EL (cell line): ENCODE results near the gene ATG7.
"Not testable (repeated sequence)": the region's sequence is repeated elsewhere in the genome, so short reads cannot be mapped to it uniquely, and the experiment has no call there.

Experiments
- DNase-seq: peaks from one replicate; pipeline ENCODE4 v3.0.0-alpha.2; 2016

Gene ATG7

DNA sequence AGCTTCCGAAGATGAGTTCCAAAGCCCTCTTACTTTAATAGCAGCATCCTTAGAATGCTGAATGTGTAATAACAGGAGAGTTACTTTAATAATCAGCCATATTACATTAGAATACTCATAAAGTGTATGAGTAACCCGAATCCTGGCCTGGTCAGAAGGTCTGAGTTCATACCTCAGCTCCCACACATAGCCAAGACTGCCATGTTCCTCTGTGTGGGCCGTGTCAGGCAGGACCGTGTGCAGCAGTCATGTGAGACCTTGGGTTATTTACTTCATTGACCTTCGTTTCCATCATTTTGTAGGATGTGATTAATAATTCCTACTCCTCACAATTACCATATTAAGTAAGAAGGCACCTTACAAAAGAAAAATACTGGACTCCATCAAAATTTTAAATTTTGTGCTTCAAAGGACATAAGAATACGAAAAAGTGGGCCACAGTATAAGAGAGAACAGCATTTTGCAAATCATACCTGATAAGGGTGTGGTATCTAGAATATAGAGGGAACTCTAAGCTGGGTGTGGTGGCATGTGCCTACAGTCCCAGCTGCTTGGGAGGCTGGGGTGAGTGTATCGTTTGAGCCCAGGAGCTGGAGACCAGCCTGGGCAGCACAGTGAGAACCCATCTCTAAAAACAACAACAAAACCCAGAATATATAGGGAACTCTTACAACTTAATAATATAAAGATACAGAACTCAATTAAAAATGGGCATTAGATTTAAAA is 163.4 kb downstream of the ATG7 start:
- no peak for DNase-seq

DNA sequence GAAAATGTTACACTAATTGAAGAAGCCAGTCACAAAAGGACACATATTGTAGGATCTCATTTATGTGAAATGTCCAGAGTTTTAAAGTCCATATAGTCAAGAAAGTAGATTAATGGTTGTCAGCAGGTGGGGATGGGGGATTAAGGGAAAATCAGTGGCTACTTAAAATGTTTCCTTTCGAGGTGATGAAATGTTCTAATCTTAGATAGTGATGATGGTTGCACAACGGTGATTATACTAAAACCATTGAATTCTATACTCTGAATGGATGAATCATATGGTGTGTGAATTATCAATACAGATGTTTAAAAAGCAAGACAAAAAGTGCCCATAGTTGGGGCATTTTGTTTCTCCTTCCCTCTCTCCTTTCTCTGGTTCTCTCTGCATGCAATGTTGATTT is 164.6 kb downstream of the ATG7 start:
- no peak for DNase-seq

DNA sequence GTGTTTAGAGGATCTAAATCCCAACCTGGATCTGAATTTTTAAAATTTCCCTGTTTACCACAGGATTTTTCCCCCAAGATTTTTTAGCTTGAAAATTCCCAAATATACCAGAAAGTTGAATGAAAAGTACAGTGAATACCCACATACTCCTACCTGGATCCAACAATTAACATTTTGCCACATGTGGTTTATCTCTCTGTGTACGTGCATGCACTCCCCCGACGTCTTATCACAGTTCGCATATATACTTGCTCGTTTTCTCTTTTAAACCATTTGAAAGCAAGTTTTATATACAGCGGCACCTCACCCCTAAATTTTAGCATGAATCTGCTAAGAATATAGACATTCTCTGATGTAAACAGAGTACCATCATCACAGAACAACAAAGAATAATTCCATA is 165.3 kb downstream of the ATG7 start:
- DNase-seq, result no peak

DNA sequence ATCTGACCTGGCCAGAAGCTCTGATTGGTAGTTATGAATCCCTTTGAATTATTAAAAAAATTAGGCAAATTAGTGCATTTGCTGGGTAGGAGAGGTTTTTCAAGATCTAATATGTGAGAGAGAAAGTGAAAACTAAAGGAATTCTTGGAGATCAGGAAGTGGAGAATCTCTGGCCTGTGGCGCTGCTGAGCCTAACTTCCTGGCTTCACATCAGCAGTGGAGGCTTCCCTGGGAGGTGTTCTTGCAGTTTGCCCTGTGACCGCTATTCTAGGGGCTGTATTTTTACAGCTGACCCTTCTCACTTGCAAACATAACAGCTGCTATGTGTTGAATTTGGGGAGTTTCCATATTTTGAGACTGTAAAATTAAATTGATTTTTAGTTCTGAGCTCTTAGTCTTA is 166.4 kb downstream of the ATG7 start:
- no peak for DNase-seq

DNA sequence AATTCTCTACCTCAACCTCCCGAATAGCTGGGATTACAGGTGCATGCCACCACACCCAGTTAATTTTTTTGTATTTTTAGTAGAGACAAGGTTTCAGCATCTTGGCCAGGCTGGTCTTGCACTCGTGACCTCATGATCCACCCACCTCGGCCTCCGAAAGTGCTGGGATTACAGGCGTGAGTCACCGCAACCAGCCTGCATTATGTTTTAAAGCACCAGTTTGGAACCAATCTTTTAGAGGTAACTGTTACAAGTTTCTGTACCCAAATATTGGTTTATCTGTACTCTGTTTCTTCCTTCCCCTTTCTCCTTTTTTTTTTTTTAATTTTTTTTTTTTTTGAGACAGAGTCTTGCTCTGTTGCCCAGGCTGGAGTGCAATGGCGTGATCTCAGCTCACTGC is 169.1 kb downstream of the ATG7 start:
- DNase-seq, result peak; percentile 12

DNA sequence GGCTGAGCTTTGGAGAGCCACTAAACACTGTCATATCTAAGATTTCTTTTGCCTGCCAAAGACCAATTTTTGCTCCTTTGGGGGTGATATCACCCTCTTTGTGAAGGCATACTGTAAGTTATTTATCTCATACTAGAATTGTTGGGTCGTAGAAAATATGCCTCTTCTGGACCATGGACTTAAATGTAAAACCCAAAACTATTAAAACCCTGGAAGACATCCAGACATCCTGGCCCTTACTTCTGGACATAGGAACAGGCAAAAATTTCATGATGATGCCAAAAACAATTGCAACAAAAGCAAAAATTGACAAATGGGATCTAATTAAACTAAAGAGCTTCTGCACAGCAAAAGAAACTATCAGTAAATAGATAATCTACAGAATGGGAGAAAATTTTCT is 172.2 kb downstream of the ATG7 start:
- no peak for DNase-seq

DNA sequence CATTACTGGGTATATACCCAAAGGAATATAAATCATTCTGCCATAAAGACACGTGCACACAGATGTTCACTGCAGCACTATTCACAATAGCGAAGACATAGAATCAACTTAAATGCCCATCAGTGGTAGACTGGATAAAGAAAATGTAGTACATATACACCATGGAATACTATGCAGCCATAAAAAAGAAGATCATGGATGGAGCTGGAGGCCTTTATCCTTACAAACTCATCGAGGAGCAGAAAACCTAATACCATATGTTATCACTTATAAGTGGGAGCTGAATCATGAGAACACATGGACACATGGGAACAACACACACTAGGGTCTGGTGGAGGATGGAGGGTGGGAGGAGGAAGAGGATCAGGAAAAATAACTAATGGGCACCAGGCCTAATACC is 173.0 kb downstream of the ATG7 start:
- DNase-seq, result not testable (repeated sequence)

DNA sequence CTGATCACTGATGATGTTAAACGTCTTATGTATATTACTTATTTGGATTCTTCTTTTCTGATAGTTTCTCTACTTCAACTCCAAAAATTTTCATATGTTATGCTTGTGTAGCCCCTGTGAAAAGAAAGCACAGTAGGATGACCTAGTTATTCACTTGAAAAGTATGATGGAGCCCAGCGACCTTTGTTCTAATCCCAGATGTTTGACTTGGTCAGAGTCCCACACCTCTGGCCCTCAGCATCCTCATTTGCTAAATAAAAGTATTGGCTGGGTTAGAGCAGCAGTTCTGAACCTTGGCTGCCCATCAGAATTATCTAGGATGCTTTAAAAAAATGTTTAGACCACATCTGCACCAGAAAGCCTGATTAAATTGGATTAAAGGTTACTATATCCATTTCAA is 173.7 kb downstream of the ATG7 start:
- DNase-seq, result peak; percentile 28

DNA sequence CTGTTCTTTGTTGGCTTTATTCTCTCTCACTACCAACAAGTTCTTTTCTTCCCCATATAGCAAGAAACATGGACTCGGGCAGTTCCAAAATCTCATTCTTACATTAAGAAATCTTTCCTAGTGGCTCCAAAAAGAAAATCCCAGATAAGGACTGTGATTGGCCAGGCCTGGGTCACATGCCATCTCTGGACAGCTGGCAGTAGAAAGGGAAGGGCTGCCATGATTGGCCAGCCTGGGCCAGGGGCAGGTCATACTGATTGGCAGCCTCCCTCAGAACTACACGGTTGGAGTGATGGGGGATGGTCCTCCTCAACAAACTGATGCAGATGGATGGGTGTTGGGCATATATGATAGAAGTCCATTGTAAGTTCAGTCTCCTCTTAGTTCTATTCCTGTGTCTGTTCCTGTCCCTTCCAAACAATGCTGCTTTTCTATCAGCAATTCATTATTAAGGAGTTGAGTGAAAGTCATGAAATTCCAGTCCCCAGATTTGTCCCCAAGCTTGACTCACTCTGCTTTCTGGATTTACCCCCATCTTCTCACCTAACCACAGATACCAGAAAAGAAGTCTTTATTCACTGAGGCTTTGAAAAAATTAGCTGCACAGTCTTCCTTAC is 175.5 kb downstream of the ATG7 start:
- DNase-seq, result no peak

DNA sequence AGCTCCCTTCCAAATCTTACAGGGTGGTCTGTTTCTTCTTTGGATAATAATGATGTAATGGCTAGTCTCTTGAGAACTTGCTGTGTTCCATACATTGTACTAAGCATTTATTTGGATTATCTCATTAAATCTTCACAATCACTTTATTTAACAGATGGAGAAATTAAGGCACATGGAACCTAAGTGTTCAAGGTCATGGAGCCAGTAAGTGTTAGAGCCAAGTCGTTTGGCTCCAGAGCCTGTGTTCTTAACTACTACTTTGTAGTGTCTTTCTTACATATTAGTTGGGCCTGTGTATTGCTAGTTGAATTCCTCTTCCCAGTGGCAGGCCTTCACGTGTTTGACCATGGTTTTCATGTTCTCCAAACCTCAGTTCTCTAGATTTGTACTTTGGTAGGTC is 177.8 kb downstream of the ATG7 start:
- DNase-seq, result no peak

DNA sequence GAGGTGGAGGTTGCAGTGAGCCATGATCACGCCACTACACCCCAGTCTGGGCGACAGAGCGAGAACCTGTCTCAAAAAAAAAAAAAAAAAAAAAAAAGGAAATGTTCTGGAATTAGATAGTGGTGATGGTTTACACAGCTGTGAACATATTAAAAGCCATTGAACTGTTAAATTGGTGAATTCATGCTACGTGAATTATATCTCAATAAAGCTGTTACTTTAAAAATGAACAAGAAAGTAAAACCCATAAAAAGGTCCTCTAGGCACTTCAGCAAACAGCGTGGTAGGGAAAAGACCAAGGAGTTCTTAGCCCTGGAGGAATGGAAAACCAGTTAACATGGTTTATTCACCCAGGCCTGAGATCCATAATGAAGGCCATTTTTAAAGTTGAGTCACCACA is 180.1 kb downstream of the ATG7 start:
- no peak for DNase-seq

DNA sequence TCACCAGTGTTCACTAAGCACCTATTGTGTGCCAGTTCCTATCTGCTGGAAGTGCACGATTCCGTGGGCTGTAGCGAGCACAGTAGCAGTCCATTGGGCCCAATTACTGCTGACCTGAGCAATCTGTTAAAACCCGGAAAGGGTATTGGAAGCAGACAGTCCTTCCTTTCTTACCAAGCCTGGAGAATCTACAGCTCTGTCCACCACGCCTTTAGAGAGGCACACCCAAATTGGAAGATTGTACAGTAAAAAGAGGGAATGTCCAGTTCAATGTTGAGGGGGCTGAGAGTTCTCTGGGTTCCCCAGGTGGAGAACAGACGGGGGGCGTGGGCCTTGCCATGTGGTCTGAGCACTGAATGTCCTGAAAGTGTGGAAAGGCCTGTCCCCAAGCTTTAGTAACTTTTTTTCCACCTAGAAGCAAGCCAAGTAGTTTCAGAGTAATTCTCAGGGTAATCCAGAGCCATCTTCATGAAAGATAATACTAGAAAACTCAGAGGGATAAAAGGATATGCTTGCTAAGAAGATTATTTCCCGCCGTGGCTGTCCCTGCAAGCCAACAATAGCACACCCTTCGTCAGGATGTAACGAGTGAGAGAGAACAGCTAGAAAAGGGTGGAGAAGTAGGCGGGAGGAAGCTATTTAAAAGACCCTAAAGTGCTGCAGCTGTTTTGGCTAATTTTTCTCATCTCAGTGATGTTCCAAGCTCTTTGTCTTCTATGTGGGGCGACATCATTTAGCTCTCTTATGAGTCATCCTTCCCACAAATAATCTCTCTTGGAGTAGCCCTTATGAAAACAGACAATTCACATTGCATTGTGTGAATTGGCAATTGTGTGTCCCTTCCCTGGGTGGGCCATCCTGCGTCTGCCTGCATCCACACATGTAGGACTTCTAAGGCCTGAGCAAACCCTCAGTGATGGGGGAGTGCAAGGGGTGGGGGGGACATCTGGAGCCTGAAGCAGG is 181.0 kb downstream of the ATG7 start:
- DNase-seq, result peak; percentile 70

DNA sequence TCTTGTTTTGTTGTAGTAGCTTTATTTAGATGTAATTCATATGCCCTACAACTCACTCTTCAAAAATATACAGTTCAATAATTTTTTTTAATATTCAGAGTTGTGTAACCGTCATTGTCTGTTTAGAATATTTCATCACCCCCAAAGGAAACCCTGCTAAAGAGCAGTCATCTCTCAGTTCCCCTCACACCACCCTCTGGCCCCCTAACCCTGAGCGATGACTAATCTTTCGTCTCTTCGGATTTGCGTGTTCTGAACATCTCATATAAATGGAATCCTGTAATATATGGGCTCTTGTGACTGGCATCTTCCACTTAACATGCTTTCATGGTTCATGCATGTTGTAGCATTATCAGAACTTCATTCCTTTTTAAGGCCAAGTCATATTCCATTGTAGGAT is 183.8 kb downstream of the ATG7 start:
- peak; percentile 96 for DNase-seq

DNA sequence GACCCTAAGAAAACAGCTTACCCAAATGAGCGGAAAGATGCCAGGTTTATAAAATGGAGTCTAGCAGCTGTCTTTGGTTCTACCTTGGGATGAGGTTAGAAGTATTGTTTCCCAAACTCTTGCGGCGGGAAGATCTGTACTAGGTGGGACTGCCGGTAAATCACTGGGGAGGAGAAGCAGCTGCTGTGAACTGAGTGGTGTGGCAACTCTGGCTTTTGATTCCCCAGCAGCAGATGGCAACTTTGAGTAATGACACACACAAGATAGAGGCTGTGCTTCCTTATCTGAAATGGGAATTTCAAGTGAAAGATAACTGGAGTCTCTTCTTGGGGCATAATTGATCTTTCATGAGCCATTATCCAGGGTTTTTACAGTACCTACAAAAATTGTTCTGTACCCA is 184.9 kb downstream of the ATG7 start:
- no peak for DNase-seq

DNA sequence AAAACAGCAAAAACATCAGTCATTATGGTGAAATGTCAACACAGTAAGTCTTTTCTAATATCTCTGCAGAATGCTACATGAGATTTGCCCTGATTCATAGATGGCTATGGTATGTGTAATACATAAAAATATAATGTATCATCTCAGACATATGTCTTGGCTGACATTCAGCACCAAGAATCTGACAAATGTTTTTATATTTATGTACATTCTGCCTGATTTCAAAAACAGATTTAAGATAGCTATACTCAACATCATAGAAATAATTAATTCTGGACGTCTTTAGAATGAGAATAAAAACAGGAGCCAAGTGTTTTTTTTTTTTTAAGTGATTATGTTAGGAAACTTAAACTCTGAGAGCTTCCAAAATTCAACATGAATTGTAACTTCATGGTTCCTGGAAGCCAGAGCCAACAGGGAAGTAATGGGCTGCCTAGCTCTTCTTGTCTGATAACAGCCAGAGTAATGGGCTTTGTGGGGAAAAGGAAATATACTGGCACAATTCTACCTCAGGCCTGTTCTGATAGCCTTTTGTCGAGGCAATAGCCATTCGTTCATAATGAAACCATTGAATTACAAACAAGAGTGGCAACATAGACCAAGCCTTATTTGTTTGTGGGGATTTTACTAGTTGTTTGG is 187.1 kb downstream of the ATG7 start:
- peak; percentile 72 for DNase-seq

DNA sequence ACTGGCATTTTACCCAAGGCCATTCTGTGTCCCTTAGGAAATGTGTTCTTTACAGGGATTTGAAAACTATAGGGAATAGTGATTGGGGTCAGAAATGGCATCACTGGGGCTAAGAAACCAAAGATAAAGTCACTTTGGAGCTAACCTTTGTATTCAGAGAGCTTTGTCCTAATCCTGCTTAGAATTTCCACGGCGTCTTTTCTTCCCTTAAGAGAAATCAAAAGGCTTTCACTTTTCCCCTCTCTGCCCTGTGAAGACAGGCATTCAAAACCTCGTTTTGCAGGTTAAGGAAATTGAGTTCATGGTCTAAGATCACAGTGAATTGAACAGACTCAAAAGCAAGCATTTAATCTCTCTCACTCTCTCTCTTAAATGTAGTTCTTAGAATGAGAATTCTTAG is 189.0 kb downstream of the ATG7 start:
- no peak for DNase-seq

DNA sequence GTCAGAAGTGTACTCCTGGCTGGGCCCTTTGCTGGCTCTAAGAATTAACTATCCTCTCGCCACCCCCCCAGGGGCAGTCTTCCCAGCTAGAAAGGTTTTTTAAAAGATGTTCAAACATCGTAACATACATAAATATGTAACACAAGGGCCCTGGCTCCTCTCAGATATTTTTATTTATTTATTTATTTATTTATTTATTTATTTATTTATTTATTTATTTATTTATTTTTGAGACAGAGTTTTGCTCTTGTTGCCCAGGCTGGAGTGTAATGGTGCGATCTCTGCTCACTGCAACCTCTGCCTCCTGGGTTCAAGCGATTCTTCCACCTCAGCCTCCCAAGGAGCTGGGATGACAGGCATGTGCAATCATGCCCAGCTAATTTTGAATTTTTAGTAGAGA is 190.5 kb downstream of the ATG7 start:
- not testable (repeated sequence) for DNase-seq

DNA sequence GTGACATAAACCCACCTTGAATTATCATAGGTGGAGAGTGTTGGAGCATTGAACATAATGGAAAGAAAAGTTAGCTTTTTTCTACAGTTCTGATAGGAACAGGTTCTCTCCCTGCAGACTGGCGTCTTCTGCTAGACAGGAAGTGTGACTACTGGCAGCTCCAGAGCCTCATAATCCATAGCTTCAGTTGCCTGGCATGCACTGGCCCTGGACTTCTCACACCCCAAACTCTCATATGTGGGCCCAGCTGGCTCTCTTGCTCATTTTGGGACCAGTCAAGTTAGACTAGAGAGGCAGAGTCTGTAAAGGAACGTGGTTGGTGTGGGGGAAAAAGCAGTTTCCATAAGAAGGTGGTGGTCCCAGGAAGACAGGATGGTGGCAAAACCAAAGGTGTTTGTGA is 191.4 kb downstream of the ATG7 start:
- no peak for DNase-seq

DNA sequence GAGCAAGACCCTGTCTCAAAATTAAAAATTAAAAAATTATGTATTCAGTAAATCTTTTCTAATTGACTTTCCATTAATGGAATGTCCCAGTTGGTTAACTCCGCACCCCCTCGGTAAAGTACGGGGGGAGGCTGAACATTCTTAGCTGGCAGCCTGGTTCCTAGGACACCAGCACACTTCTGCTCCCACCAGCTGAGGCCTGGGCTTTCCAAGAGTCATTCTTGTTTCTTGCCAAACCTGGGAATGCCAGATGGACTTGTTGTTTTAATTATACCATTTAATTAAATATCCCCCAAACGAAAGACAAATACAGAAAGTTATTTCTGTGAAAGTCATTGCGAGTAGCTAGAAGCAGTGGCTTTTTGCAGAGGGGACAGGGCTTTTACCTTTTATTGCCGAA is 192.2 kb downstream of the ATG7 start:
- no peak for DNase-seq

DNA sequence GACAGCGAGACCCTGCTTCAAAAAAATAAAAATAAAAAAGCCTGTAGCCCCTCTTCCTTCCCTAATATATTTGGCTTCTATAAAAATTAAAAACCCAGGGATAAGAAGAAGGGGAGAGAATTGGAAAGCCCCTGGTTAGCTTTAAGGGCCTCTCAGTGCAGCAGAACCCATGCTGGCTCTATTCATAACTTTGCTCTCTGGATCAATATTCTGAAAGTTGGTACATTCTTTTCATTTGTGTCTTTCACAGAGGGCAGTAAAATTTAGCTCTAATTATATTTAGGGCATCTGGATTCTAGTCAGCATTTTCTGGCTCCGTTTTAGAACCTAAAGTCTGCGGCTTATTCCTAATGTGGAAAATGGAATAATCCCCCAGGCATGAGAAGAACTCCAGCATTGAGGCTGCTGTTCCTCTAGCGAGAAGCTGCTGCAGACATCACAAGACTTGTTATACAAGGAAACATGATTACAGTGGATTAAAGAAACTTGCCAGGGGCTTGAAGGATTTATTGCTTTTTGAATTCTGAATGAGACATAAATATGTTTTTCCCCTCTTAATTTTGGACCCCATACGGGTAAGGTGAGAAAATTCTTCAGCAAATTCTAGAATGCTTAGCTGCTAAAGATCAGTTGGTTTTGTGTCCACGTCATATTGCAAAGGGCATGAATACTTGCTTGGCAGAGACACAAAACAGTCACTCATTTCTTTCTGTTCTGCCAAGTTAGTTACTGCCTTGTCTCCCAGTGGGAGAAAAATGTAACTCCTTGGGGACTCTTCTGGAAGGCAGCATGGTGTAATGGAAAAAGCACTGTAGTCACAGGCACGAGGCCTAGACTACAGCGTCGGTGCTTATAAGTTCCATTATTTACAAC is 193.8 kb downstream of the ATG7 start:
- peak; percentile 49 for DNase-seq

DNA sequence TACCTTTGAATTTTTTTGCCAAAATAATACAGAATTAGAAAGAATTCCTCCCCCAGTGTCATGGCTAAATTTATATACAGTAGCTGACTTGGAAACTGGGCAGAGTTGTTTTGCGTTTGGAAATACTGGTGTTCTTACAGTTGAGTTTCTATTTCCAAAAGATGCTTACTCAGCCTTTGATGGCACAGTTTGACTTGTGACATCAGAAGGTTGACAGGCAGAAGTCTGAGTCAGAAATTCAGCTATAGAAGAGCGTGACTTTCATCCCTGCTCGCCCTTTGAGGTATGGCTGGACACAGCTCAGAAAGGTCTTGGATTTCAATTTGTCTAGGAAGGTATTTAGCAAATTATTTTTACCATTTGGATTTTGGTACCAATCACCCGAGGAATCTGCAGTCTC is 195.7 kb downstream of the ATG7 start:
- DNase-seq, result no peak
